ENCODE results near the gene DPM1. TPM values are rescaled to one million over a fixed set of nuclear protein-coding genes. Genes with fewer than 3 reads are reported as not detected.

The DPM1 gene
- total RNA-seq (2021; fragmentation: NEBNext Ultra II Directional; extraction: Animal tissue kit (Norgen Biotek cat#: 25700)) (57.0 and 61.1 TPM in 2 replicates), polyA plus RNA-seq (2011; rRNA removed) (21.6 and 42.3 TPM in 2 replicates), polyA minus RNA-seq (2011; rRNA and poly(A)+ RNA removed) (12.4 and 19.3 TPM in 2 replicates)
- 60.2 TPM for polyA plus RNA-seq (2011; cell fraction: cytosol; rRNA removed)
- polyA plus RNA-seq (2011; cell fraction: nucleus; rRNA removed): 12.3 TPM
- 44.2 to 56.2 TPM (median 49.1 TPM) in 4 replicates for polyA plus RNA-seq (2012, experiment 1 of 2)
- polyA plus RNA-seq (2012, experiment 2 of 2): 19.1 TPM
- 52.4 TPM for polyA plus RNA-seq (2013, experiment 1 of 2)
- 53.5 TPM for polyA plus RNA-seq (2013, experiment 2 of 2)
- polyA minus RNA-seq (2011; cell fraction: cytosol; rRNA and poly(A)+ RNA removed): 19.7 TPM
- polyA minus RNA-seq (2011; cell fraction: nucleus; rRNA and poly(A)+ RNA removed): 14.7 TPM
- long read RNA-seq, experiment 1, transcript DPM1-203 (9 exons, 1,075 nt): major isoform, 17 of 81 reads
- long read RNA-seq, experiment 1, partial matches to known transcripts: 15 of 81 reads
- long read RNA-seq, experiment 1, other reads (novel, unspliced or antisense): 47 of 81 reads
- long read RNA-seq, experiment 2, transcript DPM1-203 (9 exons, 1,075 nt): major isoform, 84 of 116 reads
- long read RNA-seq, experiment 2, partial matches to known transcripts: 10 of 116 reads
- long read RNA-seq, experiment 2, other reads (novel, unspliced or antisense): 17 of 116 reads

- peak within 1 kb of the TSS; percentile 78 to 97 (median 86) for H3K9ac ChIP-seq (replicated peaks in 1 of 4; ENCODE audit: extremely low read depth in 1 of 4, low read depth in 3 of 4, low read length in 3 of 4)
- H3K79me1 ChIP-seq (ENCODE audit: low read depth, low read length): peaks cover 8% of the 10 kb centered on the region; the same call in 1 of the 2 replicates
- H4K91ac ChIP-seq (replicated peaks; ENCODE audit: insufficient read length, low read length): peak within 1 kb of the TSS; percentile 65
- H2BK120ac ChIP-seq (replicated peaks; ENCODE audit: low read depth, low read length): no peak within 1 kb of the TSS
- peak within 1 kb of the TSS; percentile 98 for H3K27ac ChIP-seq (ENCODE audit: low read depth, low read length)
- H3K36me3 ChIP-seq (ENCODE audit: control insufficient read depth in 2 of 4, insufficient read depth in 4 of 4, low read length in 3 of 4): peaks cover 3 to 18% (median 6%) of the 10 kb centered on the region in 4 experiments; a peak in 6 of 8 replicates
- peaks cover 23 to 75% of the 10 kb centered on the region in 2 experiments for H3K79me2 ChIP-seq (ENCODE audit: control insufficient read depth in 1 of 2, insufficient read depth in 2 of 2, low read length in 2 of 2)
- ChIA-PET CTCF (ENCODE audit: partially characterized antibody) (interaction anchor here (0.5 to 2.4 kb wide), 6 partner anchors 11 to 349 kb away, joined by 4 to 6 read pairs (median 5); no protein-coding TSS in a partner anchor), POLR2A (ENCODE audit: partially characterized antibody) (interaction anchor here (0.6 to 2.7 kb wide), 30 partner anchors 8 to 842 kb away, joined by 3 to 44 read pairs (median 4); partner anchors contain the start of genes ADNP and BCAS4)
- peak within 1 kb of the TSS; percentile 94; the same call in 1 of the 2 replicates for H2AK5ac ChIP-seq (ENCODE audit: low read depth, low read length)
- H3K27me3 ChIP-seq (replicated peaks in 1 of 4; ENCODE audit: control insufficient read depth in 3 of 4, extremely low read depth in 1 of 4, insufficient read depth in 3 of 4, low read length in 3 of 4): no peaks in the 10 kb centered on the region
- H3K4me2 ChIP-seq (ENCODE audit: insufficient read depth in 1 of 2, low read depth in 2 of 2, low read length in 2 of 2): peak within 1 kb of the TSS; percentile 96 to 98
- H2BK15ac ChIP-seq (ENCODE audit: low read length): no peak within 1 kb of the TSS
- H2BK20ac ChIP-seq (ENCODE audit: low read length): no peak within 1 kb of the TSS
- H3K4me1 ChIP-seq (replicated peaks in 1 of 4; ENCODE audit: control insufficient read depth in 3 of 4, insufficient read depth in 4 of 4, low read length in 3 of 4): peaks cover 4 to 8% (median 6%) of the 10 kb centered on the region in 4 experiments
- peak within 1 kb of the TSS; percentile 77 to 99 (median 94) for H3K4me3 ChIP-seq (ENCODE audit: extremely low read depth in 1 of 4, insufficient read depth in 2 of 4, low read depth in 3 of 4, low read length in 4 of 4)
- peak; percentile 39 to 89 for DNase-seq (ENCODE audit: low read depth in 1 of 2, low spot score in 2 of 2)
- H3K56ac ChIP-seq (replicated peaks; ENCODE audit: insufficient read length, low read depth, low read length): peak within 1 kb of the TSS; percentile 40
- peaks cover 19 to 20% of the 10 kb centered on the region in 2 experiments for H4K20me1 ChIP-seq (replicated peaks in 1 of 2; ENCODE audit: control insufficient read depth in 1 of 2, insufficient read depth in 2 of 2, low read length in 2 of 2)
- H3K4ac ChIP-seq (replicated peaks; ENCODE audit: insufficient read length, low read depth, low read length): peak within 1 kb of the TSS; percentile 80
- peak within 1 kb of the TSS; percentile 18; the same call in 1 of the 2 replicates for H2BK12ac ChIP-seq (ENCODE audit: low read depth, low read length)
- H3K18ac ChIP-seq (ENCODE audit: extremely low read depth, low read length): no peak within 1 kb of the TSS
- FAIRE-seq: peak; percentile 24
- peaks cover 15% of the 10 kb centered on the region for H3K23me2 ChIP-seq (ENCODE audit: low read depth, low read length)
- peak within 1 kb of the TSS; percentile 95 for H2AFZ ChIP-seq (ENCODE audit: low read length)
- H4K5ac ChIP-seq (ENCODE audit: insufficient read length, low read depth, low read length): peak within 1 kb of the TSS; percentile 93
- H3K23ac ChIP-seq (ENCODE audit: insufficient read length): no peak within 1 kb of the TSS
- no peaks in the 10 kb centered on the region for H3K9me3 ChIP-seq (ENCODE audit: insufficient read depth in 2 of 2, low read depth in 1 of 2, low read length in 1 of 2)
- peak within 1 kb of the TSS; percentile 97 for H4K8ac ChIP-seq (ENCODE audit: extremely low read depth, insufficient read depth, low read length)
- H2BK5ac ChIP-seq (ENCODE audit: low read depth, low read length): peak within 1 kb of the TSS; percentile 91
- no peak within 1 kb of the TSS for H3K14ac ChIP-seq (ENCODE audit: insufficient read length)
- WGBS, 2 experiments (ENCODE audit: extremely low coverage in 1 of 2, insufficient coverage in 1 of 2, insufficient read length in 1 of 2, insufficient replicate concordance in 2 of 2, low coverage in 1 of 2, low lambda C conversion rate in 2 of 2, missing lambda C conversion rate in 1 of 2): 2% methylated on average over 52 of the region's 52 CpGs; no CpG with 5 or more reads in 1 of the 2 experiments
- no peak for TF ChIP-seq POU5F1 (IDR thresholded peaks at IDR 0.05; ENCODE audit: low read depth, low read length)
- no peak for TF ChIP-seq CBX8 (IDR thresholded peaks at IDR 0.05; ENCODE audit: borderline replicate concordance, low read depth, low read length)
- peak; percentile 100 for TF ChIP-seq TAF1 (IDR thresholded peaks at IDR 0.05; ENCODE audit: low read depth, low read length)
- TF ChIP-seq SRF (IDR thresholded peaks at IDR 0.05; ENCODE audit: low read depth, low read length): no peak
- no peak for TF ChIP-seq BCL11A (IDR thresholded peaks at IDR 0.05; ENCODE audit: low read depth in 2 of 2, low read length in 2 of 2)
- TF ChIP-seq HDAC2 (IDR thresholded peaks at IDR 0.05; ENCODE audit: borderline replicate concordance in 1 of 2, low read depth in 2 of 2, low read length in 2 of 2): peak in 1 of 2 experiments; percentile 71; a peak in 1 of 4 replicates
- TF ChIP-seq CREB1 (IDR thresholded peaks at IDR 0.05): peak; percentile 84
- no peak for TF ChIP-seq JUN (IDR thresholded peaks at IDR 0.05; ENCODE audit: low read depth, low read length)
These were observed at the start of gene DPM1 for GRCh38 chr20:50957798-50958614. Gene DPM1, minus strand, starts transcription at chr20:50958532. Its CDS starts 9 bp downstream, at chr20:50958523.
